Activated CD8-positive, alpha-beta memory T cell treated with anti-CD3 and anti-CD28 coated beads for 1 hour (primary cell): Measurements from ENCODE around the gene CAMK2A.
"Not testable (repeated sequence)": the region's sequence is repeated elsewhere in the genome, so short reads cannot be mapped to it uniquely, and the experiment has no call there.

ENCODE experiments used
- DNase-seq, 2 donors: peaks; one replicate each; pipeline ENCODE4 v3.0.0-alpha.2; 2020; ENCODE audit warnings: low read depth in 1 of 2; ENCODE audit errors: extremely low read depth in 1 of 2

The CAMK2A gene

DNA sequence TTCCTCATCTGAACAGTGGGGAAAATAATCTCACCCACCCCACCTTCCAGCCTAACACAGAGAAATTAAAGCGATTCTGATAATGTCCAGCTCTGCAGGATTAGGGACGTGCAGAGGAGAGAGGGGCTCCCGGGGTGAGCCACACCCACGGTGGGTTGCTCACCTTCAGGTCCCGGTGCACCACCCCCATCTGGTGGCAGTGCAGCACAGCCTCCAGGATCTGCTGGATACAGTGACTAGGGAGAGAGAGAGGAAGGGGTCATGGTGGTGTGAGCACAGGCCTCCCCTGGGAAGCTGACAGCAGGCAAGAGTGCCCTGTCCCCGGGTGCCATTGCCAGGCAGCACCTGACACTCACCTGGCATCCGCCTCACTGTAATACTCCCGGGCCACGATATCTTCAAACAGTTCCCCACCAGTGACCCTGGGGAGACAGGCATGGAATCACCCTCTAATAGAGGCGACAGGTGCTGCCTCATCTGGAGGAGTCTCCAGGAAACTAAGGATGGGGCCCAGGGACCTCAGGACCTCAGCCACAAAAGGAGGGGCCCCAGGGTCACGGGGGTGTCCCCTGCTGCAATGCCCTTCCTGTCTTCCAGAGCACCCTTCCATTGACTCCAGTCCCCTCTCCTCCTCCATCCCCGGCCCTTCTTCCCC lies 33.0 kb downstream of the CAMK2A start:
- DNase-seq: no peak

DNA sequence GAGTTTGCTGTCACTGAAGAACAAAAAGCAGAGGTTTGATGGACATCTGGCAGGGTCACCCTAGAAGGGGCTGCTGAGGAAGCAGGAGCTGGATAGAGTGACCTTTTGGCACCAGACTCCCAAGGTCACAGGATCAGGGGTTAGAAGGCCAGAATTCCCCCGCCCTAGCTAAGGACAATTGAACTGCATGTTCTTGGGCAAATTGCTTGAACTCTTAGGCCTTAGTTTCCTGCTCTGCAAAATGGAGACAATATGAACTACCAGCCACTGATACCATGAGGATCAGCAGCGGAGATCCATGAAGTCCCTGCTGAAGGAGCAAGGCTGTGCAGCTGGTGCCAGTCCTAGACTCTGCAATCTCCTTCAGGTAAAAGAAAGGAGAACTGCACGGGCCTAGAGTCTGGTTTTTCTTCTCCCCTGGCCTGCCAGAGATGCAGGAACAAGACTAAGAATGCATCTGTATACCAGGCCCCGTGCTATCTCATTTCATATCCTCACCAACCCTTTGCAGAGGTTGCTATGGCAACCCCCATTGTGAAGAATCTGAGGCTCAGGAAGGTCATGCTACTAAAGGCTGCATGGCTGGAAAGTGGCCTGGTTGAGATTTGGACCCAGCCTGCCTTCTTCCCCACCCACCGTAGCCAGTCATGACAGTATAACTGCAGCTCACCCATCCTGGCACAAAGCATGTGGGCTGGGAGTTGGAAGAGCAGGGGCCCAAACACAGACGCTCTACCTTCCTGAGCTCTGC lies 33.7 kb downstream of the CAMK2A start:
- DNase-seq: no peak

GRCh38 chr5:150254774-150255173 lies 34.8 kb downstream of the CAMK2A start:
- DNase-seq: no peak

GRCh38 chr5:150254363-150254762 lies 35.2 kb downstream of the CAMK2A start:
- DNase-seq: no peak

- DNase-seq: no peak
Observed at GRCh38 chr5:150253416-150254208, 36.0 kb downstream of the CAMK2A start.

- no peak for DNase-seq
Observed at GRCh38 chr5:150252489-150252888, 37.1 kb downstream of the CAMK2A start.

- DNase-seq: no peak
Observed at GRCh38 chr5:150251504-150251903, 38.1 kb downstream of the CAMK2A start.

DNA sequence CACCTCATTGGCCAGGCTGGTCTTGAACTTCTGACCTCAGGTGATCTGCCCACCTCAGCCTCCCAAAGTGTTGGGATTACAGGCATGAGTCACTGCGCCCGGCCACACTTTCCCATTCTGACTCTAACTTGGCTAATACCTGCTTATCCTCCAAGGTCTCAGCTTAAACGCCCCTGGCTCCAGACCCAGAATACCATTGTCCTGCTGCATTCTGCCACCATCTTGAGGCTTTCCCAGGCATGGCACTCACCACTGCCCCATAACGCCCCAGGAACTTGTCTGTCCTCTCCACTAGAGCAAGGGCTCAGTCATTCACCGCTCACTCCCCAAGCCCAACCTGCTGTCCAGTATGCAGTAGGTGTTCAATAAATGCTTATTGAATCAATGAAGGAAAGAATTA lies 39.8 kb downstream of the CAMK2A start:
- DNase-seq: no peak

DNA sequence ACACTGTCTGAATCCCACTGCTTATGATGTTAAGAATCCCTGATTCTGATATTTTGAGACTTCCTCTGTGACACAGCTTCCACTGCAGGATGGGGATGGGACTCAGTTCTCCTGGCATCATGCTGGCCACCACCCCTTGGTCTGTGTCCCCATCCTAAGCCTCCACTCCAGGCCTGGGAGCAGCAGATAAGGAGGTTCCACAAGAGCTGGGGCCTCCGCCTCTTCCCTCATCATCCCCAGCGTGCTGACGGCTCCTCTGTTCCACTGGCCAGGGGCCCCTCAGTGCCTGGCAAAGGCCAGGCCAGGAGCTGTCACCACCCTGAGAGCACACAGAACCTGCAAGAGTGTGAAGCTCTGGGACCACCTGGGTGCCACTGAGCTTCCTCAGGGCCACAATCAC lies 40.6 kb downstream of the CAMK2A start:
- no peak for DNase-seq

- DNase-seq: not testable (repeated sequence)
Observed at GRCh38 chr5:150248493-150248892, 41.1 kb downstream of the CAMK2A start.

DNA sequence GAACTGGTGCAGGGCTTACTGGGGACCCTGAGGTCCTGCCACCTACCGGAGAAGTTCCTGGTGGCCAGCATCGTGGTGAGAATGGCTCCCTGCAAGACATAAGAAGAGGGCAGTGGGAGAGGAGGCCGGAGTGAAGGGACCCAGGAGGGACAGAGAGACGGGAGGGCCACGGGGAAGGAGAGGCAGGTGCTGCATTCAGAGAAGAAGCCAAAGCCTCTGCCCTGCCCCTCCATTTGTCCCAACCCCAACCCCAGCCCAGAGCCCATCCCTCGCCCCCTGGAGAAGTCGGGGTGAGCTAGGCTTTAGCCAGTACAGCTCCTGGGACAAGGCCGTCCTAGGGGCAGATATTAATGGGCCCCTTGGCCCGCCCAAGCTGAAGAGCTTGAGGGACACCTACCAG lies 41.8 kb downstream of the CAMK2A start:
- DNase-seq: no peak

- no peak for DNase-seq
Observed at GRCh38 chr5:150246835-150247234, 42.7 kb downstream of the CAMK2A start.

DNA sequence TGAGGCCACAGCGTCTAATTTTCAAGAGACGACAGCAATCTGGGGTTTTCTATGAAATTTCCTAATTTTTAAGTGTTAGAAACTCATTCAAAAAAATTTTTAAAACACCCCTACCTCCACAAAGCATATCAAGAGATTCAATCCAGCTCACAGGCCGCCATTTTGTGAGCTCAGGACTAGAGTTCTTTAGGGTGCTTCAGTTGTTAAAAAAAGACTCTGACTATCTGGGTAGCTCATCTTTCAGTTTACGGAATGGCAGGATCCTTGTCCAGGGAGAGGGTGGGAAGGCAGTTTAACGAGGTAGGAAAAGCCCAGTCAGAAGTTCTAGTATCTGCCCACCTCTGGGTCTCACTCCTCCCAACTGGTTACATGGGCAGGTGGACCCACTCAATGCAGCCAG lies 43.1 kb downstream of the CAMK2A start:
- DNase-seq: no peak

- DNase-seq: no peak
Observed at GRCh38 chr5:150245808-150246207, 43.8 kb downstream of the CAMK2A start.

DNA sequence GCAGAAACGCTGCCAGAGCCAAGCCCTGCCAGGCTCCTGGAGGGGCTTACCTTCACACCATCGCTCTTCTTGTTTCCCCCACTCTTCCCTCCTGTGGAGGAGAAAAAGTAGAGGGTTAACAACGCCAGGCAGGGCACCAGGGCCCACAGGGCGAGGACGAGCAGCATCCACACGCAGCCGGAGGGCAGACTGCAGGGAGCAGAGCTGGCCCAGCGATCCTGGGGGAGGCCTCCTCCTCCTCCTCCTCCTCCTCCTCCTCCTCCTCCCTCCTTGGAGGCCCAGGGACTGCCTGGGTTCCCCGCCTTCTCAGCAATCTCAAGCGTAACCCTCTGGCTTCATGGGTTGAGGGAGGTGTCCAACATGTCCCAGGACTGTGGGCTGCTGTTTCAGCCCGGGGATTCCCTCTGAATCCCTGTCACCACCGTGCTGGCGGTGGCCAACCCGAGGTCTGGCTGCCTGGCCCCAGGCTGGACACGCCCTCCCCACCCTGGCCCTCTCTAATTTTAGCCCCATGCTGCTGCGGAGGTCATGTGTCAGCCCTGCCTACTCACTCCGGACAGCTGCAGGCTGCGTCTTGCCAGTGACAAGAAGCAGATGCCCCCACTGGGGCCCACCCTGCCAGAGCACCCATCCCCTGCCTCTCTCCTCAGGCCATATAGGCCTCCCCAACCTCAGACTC lies 44.3 kb downstream of the CAMK2A start:
- no peak for DNase-seq

DNA sequence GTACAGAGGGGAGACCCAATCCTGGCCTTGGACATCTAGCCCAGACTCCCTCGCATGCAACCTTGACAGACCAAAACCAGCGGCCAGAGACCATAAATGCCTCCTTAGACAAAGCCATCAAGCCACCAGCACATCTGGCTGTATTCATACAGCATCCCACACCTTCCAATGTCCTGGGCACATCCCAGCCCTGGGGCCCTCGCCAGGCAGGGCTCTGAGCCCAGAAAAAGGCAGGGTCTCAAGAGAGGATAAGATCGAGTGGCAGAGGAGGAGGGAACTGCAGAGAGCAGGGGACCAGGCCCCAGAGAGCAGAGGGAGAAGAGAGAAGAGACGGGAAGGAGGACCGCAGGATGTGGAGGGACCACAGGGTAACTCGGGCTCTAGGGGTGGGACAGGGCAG lies 45.4 kb downstream of the CAMK2A start:
- no peak for DNase-seq

- no peak for DNase-seq
Observed at GRCh38 chr5:150243590-150243989, 46.0 kb downstream of the CAMK2A start.

GRCh38 chr5:150242251-150242894 lies 47.2 kb downstream of the CAMK2A start:
- no peak for DNase-seq

- no peak for DNase-seq
Observed at GRCh38 chr5:150241298-150242160, 48.0 kb downstream of the CAMK2A start.

DNA sequence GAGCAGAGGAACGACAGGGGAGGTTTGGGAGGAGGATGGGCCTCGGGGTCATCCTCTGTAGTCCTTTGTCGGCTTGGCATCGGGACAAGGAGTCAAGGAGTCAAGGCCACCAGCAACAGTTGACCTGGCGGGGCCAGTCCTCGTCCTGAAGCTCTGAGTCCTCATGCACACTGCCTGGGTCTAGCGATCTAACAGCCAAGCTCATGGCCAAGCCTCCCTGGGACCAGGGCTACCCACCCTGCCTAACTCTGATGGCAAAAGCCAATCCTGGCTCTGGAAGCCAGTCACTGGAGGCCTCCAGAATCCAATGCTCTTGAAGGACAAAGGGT lies 49.8 kb downstream of the CAMK2A start:
- DNase-seq: no peak
